Measurements from ENCODE around the gene GRB2.
"Not testable (repeated sequence)": the region's sequence is repeated elsewhere in the genome, so short reads cannot be mapped to it uniquely, and the experiment has no call there.

Gene GRB2

GRCh38 chr17:75348386-75349012, 57.0 kb downstream of the GRB2 start:
- DNase-seq: no peak

- DNase-seq: no peak
These were observed 58.6 kb downstream of the GRB2 start for GRCh38 chr17:75346906-75347305.

GRCh38 chr17:75346368-75346767, 59.1 kb downstream of the GRB2 start:
- not testable (repeated sequence) for DNase-seq

- DNase-seq: no peak
These were observed 59.8 kb downstream of the GRB2 start for GRCh38 chr17:75345514-75346167.

GRCh38 chr17:75344666-75345065, 60.8 kb downstream of the GRB2 start:
- no peak for DNase-seq

- no peak for DNase-seq
These were observed 62.5 kb downstream of the GRB2 start for GRCh38 chr17:75342996-75343395.

- no peak for DNase-seq
These were observed 63.5 kb downstream of the GRB2 start for GRCh38 chr17:75341784-75342486.

- no peak for DNase-seq
These were observed 64.8 kb downstream of the GRB2 start for GRCh38 chr17:75340631-75341030.

GRCh38 chr17:75339971-75340370, 65.5 kb downstream of the GRB2 start:
- no peak for DNase-seq

- no peak for DNase-seq
These were observed 67.1 kb downstream of the GRB2 start for GRCh38 chr17:75338335-75338734.

- DNase-seq: no peak
These were observed 70.2 kb downstream of the GRB2 start for GRCh38 chr17:75335315-75335714.

GRCh38 chr17:75334723-75335122, 70.8 kb downstream of the GRB2 start:
- no peak for DNase-seq

- DNase-seq: no peak
These were observed 73.8 kb downstream of the GRB2 start for GRCh38 chr17:75331671-75332070.

- no peak for DNase-seq
These were observed 77.7 kb downstream of the GRB2 start for GRCh38 chr17:75327757-75328156.

- DNase-seq: no peak
These were observed 79.1 kb downstream of the GRB2 start for GRCh38 chr17:75326226-75326848.

- no peak for DNase-seq
These were observed 79.7 kb downstream of the GRB2 start for GRCh38 chr17:75325827-75326225.

- no peak for DNase-seq
These were observed 80.1 kb downstream of the GRB2 start for GRCh38 chr17:75325348-75325747.

- no peak for DNase-seq
These were observed 84.0 kb downstream of the GRB2 start for GRCh38 chr17:75321506-75321905.

- no peak for DNase-seq
These were observed 85.4 kb downstream of the GRB2 start for GRCh38 chr17:75319904-75320691.

- DNase-seq: no peak
These were observed 86.8 kb downstream of the GRB2 start for GRCh38 chr17:75318615-75319222.

- no peak for DNase-seq
These were observed 87.3 kb downstream of the GRB2 start for GRCh38 chr17:75318211-75318610.

- no peak for DNase-seq
These were observed 87.8 kb downstream of the GRB2 start for GRCh38 chr17:75317671-75318070.

- DNase-seq: no peak
These were observed 89.2 kb downstream of the GRB2 start for GRCh38 chr17:75316253-75316652.

Measured in retina (tissue), 1 donor.